ENCODE measurements around the gene MAP1LC3B2.
A peak's percentile ranks its signal among the peaks of the same experiment; 100 is the strongest.

MAP1LC3B2 gene

DNA sequence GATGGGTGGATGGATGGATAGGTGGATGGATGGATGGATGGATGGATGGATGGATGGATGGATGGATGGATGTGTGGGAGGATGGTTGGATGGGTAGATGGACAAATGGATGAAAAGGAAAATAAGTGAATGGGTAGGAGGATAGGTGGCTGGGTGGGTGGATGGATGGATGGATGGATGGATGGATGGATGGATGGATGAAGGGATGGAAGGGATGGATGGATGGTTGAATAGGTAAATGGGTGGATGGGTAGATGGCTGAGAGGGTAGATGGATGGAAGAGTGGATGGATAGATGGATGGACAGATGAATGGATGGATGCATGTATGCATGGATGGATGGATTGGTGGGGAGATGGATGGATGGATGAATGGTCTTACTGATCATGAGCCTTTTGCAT lies 36.5 kb downstream of the MAP1LC3B2 start:
- DNase-seq (ENCODE audit: low spot score) = no peak

DNA sequence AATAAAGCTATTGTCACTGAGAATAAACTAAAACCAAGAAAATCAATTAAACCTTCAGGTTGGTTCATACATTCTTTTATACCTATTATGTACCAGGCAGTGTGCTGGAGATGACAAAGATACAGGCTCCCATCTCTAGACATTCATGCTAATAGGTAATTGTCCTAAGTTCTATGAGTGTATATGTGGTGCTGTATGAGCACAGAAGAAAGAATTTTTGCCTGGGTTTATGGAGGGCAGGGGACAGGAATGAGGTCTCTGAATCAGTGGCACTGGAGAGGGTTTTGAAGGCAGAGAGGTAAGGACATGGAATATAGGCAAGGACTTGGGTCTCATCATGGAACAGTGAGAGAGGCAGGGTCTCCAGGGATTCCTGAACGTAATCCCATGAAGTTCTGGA lies 38.7 kb downstream of the MAP1LC3B2 start:
- DNase-seq (ENCODE audit: low spot score) = no peak

DNA sequence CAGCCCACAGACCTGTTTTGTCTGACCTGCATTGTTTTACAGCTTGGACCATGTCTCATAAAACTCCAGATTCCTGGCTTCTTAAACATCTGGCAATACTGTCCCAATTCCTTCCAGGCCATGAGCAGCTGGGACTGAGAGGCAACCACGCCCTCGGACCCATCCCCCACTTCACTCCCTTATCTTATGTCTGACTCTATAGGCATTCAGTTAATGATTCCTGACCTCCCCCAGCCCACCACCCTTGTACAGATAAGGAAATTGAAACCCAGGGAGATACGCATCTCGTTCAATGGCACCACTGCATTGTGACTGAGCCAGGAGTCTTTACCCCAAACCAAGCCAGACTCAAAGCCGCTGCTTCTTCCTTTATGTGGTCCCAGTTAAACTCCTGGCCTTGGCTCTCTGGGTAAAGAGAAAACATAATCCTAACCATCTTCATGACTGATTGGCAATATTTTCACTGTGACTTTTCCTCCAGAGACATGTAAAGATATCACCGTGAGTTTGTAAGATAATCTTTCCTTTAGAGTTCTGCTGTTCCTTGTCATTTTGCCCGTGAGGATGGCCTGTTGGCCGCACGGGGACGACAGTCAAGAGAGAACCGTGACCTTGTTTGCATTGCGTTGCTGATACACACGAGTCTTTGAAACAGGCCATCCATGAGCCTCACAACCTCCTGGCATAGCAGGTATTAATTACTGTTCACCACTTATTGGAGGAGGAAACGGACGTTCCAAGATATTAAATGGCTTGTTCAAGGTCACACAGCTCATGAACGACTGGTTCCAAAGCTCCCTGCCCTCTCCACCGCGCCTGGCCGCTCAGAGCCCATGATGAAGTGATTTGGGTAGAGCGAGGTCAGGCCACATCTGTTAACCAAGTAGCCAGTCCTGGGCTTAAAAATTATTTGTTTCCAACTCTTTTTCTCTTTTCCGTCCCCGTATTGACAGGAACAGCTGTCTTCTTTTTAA lies 39.4 kb downstream of the MAP1LC3B2 start:
- DNase-seq (ENCODE audit: low spot score) = no peak

DNA sequence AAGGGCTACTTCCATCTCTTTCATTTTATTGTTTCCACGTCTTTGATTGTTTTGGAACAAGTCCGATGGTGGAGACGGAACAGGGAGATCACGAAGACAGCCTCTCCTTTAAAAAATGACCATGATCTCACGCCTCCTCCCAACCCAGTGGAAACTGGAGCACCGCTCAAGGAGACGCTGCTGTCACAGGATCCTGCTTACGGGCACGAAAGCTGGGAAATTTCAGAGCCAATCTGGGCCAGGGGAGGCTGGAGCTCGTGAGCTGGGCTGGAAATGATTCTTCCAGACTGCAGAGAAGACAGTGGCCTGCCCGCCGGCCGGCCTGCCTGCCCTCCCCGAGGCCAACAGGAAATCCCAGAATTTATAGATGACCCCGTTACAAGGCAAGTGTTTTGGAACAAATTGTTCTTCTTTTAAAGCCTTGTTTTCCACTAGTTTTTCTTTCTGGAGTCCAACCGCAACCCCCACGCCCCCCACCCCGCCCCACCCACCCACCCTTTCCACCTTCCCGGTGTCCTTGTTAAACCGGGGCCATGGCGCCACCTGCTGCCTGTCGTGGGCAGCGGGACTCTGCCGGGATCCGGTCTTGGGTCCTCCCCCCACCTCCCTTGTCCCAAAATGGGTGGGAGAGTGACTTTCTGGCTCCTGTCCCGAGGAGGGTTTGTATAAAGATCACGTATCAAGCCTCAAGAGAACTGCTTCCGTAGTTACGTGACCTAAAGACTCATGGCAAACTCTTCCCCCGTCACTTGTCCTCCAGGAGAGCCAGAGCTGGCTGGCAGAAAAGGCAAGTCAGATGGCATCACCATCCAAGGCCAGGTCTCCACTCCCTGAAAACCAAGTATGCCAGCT lies 40.3 kb downstream of the MAP1LC3B2 start:
- peak; percentile 87 for DNase-seq (ENCODE audit: low spot score)

DNA sequence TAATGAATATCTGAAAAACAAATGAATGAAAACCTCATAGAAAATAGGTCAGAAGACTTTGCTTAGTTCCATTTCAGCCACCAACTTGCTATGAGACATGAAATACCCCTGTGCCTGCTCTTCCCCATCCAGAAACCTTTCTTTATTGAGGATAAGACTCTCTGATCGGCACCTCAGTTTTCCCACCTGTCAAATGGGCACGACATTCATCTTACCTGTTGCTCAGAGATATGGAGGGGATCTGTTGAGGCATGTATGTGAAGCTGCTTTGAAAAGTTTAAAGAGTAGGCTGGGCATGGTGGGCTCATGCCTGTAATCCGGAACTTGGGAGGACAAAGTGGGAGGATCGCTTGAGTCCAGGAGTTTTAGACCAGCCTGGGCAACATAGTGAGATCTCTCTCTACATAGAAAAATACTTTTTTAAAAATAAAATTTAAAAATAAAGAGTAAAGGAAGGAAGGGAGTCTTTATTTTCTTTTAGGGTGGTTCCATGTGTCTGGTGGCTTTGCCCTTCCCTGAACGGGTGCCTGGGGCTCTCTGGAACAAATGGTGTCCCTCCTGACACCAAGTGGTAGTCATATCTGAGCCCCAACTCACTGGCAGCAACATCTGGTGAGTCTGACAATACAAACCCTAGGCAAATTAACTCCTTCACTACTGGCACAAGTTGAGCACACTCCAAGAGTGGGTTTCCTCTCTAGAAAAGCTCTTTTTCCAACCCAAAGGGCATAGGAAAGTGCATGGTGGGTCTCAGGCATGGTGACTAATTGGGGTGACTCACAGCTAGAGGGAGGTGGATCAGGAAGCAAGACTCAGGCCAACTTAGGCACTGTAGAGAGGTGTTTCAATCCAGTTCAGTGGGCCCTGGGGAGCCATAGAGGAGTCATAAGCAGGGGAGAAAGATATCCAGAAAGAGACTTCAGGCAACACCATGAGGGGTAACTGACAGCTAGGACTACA lies 42.1 kb downstream of the MAP1LC3B2 start:
- DNase-seq (ENCODE audit: low spot score) = no peak

DNA sequence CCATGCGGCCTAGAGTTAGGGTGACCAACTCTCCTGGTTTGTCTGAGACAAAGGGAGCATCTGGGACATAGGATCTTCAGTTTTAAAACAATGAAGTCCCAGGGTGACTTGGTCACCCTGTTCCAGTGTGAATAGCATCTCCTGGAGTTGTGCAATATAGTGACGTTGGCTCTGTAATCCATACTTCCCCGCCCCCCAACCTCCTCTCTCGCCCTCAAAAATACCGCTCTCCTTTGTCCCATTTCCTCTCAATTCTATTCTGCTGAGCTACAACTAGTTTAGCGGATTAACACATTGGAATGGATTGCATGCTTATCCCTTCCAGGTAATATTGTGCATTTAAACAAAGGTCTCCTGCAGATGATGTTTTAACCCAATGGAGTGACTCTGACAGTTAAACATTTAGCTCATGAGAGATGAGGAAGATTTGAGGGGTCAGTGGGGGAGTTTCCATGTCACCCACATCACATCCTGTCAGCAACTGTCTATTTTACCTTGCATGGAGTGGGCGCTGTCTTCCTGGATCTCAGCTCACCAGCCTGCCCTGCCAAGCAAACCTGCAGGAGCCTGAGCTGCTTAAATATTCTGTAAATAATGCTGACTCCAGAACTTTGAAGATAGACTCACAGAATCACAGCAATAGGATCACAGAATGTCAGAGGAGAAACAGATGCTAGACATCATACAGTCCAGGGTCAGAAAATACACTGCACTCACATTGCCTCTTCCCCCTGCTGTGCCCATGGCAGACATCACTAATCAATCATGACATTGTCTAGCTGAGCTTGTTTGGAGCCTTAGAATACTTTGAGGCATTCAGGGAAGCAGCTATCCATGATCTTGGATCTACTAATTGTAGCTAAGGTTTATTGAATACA lies 43.0 kb downstream of the MAP1LC3B2 start:
- DNase-seq (ENCODE audit: low spot score) = no peak

DNA sequence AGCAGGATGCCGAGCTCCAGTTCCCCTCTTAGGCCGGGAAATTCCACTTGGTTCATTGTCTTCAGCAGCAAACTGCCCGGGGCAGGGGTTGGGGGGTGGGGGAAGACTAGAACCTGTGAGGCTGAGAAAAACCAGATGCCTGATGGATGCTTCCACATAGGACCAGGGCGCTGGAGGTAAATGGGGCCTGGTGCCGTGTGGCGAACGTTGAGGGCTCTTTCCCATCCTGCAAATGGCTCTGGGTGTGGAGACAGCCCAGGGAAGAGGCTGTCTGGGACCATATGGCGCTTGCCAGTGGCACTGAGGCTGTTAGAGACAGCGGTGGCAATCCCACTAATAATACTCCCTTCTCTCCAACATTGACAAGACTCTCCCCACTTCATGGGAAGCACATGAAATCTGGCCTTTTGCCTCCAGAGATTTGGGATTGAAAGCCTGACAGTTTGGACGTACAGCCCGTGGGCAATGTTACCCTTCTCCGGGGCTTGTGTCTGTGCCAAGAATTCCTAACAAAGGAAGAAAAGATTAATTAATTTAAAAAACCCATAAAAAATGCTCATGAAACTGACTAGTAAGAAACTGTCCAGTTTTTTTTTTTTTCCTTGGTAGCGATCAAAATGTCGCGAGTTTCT lies 44.5 kb downstream of the MAP1LC3B2 start:
- no peak for DNase-seq (ENCODE audit: low spot score)

DNA sequence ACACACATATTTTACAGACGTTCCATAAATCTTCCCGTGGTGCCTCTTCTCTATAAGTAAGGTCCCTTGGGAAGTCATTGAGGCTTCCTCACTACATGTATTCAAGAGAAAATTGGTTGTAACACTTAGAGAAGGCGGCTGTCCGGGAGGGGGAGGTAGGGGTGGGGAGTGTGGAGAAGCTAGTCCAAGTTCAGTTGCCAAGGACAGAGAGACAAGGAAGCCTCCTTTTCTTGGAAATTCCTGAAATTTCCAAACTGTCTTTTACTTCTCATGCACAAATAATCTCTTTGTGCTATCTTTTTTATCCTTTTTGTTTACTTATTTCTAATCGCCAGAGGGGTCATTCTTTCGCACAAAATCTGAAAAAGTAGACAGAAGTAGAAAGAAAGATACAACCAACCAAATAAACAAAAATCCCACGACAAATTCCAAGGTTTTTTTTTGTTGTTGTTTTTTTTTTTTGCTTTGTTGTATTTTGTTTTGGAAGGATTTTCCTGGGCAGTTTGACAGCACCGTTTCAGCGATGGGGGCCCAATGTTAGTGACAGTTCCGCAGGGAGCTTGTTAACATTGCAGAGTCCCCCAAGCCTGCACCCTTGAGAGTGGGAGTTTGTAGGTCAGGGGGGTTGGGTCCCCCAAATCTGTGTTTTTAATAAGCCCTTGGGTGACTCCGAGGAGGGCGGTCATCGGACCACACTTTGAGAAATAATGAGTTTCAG lies 45.2 kb downstream of the MAP1LC3B2 start:
- DNase-seq (ENCODE audit: low spot score) = no peak

DNA sequence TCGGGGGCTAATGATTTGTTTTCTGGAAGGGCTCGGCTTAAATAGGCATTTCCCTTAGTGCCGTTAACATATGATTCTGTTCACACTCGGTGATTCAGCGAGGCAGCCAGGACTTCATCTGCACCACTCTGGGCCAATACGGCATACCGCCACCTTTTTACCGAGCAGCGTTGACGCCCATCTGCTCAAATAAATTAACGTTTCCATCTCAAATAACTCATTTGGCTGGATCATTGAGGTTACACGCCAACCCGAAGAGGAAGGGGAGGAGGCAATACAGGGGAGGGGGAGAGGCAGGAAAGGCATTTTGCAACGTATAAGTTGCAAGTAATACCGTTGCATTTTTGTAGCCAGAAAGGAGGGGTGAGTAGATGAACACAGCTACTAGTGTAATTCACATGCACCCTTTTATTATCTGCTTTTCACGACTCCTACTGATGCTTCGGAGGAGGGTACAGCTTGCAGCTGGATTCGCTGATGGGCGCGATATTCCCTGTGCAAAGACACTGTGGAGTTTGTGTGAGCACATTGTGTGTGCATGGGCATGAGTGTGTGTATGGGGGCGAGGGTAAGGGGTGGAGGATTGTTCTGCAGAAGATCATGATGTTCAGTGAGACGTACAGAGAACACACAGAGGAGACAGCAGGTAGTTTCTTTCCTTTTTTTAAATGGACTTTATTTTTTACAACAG lies 45.9 kb downstream of the MAP1LC3B2 start:
- DNase-seq (ENCODE audit: low spot score) = no peak

DNA sequence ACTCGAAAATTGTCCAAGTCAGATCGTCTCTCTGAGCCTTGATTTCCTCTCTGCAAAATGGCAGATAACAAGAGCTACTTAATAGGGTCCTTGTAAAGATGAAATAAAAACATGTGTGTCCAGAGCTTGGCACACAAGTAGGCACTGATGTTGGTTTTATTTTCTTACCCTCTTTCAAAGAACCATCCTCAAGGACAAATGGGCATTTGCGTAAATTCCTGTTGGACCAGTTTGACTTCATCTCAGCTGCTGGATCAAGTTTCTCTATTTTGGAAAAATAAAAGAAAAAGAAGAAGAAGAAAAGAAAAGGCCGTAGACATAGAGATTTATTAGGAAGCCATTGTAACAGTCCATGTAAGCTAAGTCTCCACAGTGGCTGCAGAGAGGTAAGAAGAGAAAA lies 47.2 kb downstream of the MAP1LC3B2 start:
- no peak for DNase-seq (ENCODE audit: low spot score)

DNA sequence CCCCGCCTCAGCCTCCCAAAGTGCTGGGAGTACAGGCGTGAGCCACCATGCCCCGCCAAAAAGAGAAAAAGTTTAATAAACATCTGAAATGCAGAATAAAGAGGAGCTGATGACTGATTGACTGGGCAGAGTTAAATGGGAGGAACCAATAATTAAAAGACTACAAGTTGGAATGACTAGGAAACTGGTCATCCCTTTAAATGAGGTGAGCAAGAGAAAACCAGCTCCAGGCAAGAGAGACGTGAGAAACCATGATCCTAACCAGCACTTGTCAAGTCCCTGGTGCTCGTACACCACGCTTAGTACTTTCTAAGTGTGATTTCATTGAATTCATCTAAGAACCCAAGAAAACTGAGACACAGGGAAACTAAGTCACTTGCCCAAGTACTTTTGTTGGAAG lies 47.9 kb downstream of the MAP1LC3B2 start:
- DNase-seq (ENCODE audit: low spot score) = no peak

DNA sequence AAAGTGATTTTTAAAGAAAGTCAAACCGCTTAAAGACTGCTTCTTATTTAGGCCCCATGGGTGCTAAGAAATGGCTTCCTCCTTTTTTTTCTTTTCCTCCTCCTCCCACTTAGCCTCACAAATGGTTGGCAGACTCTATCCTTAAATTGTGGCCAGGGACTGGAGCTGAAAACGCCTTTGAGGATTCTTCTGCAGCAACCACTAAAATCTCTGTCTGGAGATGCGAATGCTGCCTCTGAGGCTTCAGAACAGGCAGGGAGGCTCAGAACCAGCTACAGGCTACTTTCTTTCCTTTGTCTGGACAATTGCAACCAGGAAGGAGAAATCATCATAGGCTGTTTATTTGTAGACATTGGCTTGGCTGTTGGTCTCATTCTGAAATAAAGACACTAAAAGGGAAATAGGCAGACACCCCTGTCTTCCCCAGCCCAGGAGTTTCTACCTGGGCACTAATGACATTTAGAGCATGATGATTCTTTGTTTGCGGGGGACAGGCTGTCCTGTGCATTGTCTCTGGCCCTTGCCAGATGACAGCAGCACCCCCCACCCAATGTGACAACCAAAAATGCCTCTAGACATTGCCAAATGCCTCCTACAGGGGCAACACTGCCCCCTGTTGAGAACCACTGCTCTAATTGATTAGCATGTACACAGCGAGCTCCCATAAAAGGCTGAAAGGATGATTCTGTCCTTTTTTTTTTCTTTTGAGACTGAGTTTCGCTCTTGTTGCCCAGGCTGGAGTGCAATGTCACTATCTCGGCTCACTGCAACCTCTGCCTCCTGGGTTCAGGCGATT lies 50.3 kb downstream of the MAP1LC3B2 start:
- peak; percentile 39 for DNase-seq (ENCODE audit: low spot score)

DNA sequence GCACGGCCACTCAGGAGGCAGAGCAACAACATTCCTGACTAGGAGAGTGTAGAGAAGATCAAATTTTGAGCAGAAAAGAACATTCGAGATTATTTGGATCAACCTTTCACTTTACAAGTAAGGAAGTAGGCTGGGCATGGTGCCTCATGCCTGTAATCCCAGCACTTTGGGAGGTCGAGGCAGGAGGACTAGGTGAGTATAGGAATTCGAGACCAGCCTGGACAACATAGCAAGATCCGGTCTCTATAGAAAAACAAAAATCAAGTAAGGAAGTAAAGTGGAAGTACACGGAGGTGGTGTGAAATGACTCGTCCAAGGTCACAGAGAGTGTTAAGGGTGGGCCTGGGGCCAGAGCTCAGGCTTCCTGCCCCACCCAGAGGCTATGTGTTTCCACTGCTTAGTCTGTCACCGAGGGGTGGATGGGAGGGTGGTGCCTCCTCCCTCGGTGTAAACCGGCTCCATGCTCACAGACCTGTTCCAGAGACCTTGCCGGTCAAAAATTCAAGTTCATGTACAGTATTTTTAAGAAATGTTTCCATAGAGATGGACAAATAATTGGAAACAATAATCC lies 51.9 kb downstream of the MAP1LC3B2 start:
- no peak for DNase-seq (ENCODE audit: low spot score)

DNA sequence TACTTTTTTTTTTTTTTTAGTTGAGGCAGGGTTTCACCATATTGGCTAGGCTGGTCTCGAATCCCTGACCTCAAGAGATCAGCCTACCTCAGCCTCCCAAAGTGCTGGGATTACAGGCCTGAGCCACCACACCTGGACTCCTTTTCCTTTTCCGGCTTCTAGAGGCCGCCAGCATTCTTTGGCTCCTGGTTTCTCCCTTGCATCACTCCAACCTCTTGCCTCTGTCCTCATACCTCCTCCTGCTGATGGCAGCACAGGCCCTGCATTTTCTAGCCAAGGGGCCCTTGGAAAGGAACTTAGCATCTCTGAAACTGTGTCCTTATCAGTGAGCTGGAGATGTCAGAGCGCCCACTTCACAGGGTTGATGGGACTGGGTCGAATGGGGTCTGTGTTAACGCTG lies 53.3 kb downstream of the MAP1LC3B2 start:
- DNase-seq (ENCODE audit: low spot score) = no peak

DNA sequence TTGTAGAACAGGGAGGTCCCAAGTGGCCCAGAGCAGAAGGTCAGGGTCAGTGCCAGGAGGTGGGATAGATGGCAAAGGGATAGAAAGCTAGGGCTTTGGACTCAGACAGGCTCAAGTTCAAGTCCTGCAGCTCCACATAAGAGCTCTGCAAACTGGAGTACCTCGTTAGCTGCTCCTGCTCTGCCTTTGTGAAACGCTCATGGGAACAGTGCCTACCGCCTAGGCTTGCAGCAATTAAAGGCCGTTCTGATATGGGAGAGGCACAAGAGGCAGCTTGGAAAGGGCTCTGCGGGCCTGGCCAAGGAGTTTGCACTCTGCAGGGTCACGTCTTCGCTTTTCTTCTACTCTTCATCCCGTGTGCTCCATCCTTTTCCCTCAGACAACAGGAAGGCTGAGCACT lies 54.1 kb downstream of the MAP1LC3B2 start:
- DNase-seq (ENCODE audit: low spot score) = no peak

DNA sequence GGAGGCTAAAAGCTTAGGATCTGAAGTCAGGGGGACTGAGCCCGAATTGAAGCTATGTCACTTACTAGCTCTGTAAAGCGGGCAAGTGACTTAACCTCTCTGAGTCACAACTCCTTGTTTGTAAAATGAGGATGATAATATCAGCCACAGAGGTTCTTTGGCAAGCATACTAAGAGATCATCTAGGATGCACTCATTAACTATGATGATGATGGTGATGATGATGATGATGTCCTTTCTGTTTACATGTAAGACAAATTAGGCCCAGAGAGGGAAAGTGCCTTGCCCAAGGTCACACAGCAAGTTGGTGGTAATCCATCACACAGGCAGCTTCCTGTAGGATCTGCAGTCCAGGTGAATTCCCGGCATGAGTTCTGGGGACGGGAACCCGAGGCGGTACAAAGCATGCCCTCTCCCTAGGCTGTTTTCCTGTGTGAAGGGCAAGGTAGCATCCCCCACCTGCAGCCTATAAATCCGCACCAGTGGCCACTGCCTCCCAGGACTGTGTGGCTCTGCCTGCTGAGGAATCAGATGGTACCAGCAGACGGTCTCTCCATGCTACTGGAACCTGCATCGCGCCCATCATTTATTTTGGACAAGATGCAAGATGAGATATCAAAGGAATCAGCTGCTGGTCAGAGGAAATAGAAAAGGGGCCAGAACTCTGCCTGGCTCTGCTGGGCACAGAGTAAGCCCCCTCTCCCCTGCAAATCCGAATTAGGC lies 55.2 kb downstream of the MAP1LC3B2 start:
- DNase-seq (ENCODE audit: low spot score) = no peak
